K562 (cell line): Measurements from ENCODE around the gene RASGRP4. TPM values are rescaled to one million over a fixed set of nuclear protein-coding genes. Genes with fewer than 3 reads are reported as not detected.

Experiments
- CBFA2T2 ChIP-seq: fragments of 450-650 bp; conservative IDR thresholded peaks from 2 replicates; pipeline ENCODE4 v1.6.1; 2017; ENCODE audit warnings: mild to moderate bottlenecking
- NFYB ChIP-seq: IDR thresholded peaks from 2 replicates; pipeline ENCODE4 v1.6.1; 2011; ENCODE audit warnings: mild to moderate bottlenecking, moderate library complexity; ENCODE audit not compliant: insufficient read length; ENCODE audit errors: extremely low read depth
- SRSF1 ChIP-seq: fragments of 200-400 bp; formaldehyde crosslinking; IDR thresholded peaks from 2 replicates; pipeline ENCODE4 v1.6.1; 2017; ENCODE audit warnings: mild to moderate bottlenecking, low read depth, low read length, moderate library complexity
- ZBTB17 ChIP-seq: fragments of 450-650 bp; formaldehyde crosslinking; IDR thresholded peaks from 2 replicates; pipeline ENCODE4 v1.4.0; 2020; ENCODE audit warnings: mild to moderate bottlenecking
- ZFX ChIP-seq: sonication (generic); formaldehyde crosslinking; IDR thresholded peaks from 2 replicates; pipeline ENCODE4 v1.8.0; 2022; ENCODE audit warnings: mild to moderate bottlenecking, missing genetic modification reagents, moderate library complexity
- ZNF584 ChIP-seq: fragments of 200-800 bp; sonication (Bioruptor generic); IDR thresholded peaks from 2 replicates; pipeline ENCODE4 v1.6.1; 2016; ENCODE audit warnings: low read depth, mild to moderate bottlenecking, missing genetic modification characterization, missing compliant biosample characterization
- polyA plus RNA-seq, 8 experiments: library from polyadenylated mRNA; depleted of rRNA in 4 of 8; stranded (reverse) in 5 of 8; unstranded in 3 of 8; fragments of >200 nt; fragmentation: Nextera tagmentation in 2 of 8; fragmentation: Illumina TruSeq in 1 of 8; extraction: Ambion mirVana in 2 of 8; extraction: Trizol in 1 of 8; gene quantifications; 2 replicates each; pipeline versions ENCODE4 v1.2.1 to v1.2.3, GENCODE V29; 2011 to 2014; ENCODE audit warnings: inconsistent platforms in 1 of 8, missing spikeins in 1 of 8
- total RNA-seq, 7 experiments: library from RNA; depleted of rRNA in 6 of 7; stranded (reverse); fragments of >200 nt in 6 of 7; fragmentation: Illumina TruSeq in 2 of 7; extraction: Trizol in 2 of 7; gene quantifications; 2 replicates each; pipeline versions ENCODE4 v1.2.1 to v1.2.3, GENCODE V29; 2011 to 2021; ENCODE audit warnings: low replicate concordance in 1 of 7
- TF ChIP-seq, protein P1 (sequence below), 2 experiments: IDR thresholded peaks in 1 of 2; conservative IDR thresholded peaks in 1 of 2; 2 replicates each; pipeline ENCODE4 v1.6.1; 2016; ENCODE audit warnings: low read depth in 2 of 2, mild to moderate bottlenecking in 1 of 2, missing compliant biosample characterization in 1 of 2, missing genetic modification characterization in 1 of 2, moderate library complexity in 1 of 2
- TF ChIP-seq, protein P2 (sequence below): fragments of 450-650 bp; IDR thresholded peaks from 2 replicates; pipeline ENCODE4 v1.6.1; 2016; ENCODE audit warnings: low read depth
- TF ChIP-seq, protein P3 (sequence below): sonication (generic); formaldehyde crosslinking; IDR thresholded peaks from 2 replicates; pipeline ENCODE4 v1.8.1; 2023; ENCODE audit warnings: missing genetic modification reagents, mild to moderate bottlenecking, borderline replicate concordance
- TF ChIP-seq, protein P4 (sequence below): fragments of 450-650 bp; IDR thresholded peaks from 2 replicates; pipeline ENCODE4 v1.6.1; 2016; ENCODE audit warnings: low read depth, mild to moderate bottlenecking, moderate library complexity

RASGRP4 gene
- total and polyA plus RNA-seq, 9 of the 15 experiments (the other 6 are each of a cell fraction or from before 2014, with no cell fraction given) = 0.39 to 4.6 (median 3.8) TPM

DNA sequence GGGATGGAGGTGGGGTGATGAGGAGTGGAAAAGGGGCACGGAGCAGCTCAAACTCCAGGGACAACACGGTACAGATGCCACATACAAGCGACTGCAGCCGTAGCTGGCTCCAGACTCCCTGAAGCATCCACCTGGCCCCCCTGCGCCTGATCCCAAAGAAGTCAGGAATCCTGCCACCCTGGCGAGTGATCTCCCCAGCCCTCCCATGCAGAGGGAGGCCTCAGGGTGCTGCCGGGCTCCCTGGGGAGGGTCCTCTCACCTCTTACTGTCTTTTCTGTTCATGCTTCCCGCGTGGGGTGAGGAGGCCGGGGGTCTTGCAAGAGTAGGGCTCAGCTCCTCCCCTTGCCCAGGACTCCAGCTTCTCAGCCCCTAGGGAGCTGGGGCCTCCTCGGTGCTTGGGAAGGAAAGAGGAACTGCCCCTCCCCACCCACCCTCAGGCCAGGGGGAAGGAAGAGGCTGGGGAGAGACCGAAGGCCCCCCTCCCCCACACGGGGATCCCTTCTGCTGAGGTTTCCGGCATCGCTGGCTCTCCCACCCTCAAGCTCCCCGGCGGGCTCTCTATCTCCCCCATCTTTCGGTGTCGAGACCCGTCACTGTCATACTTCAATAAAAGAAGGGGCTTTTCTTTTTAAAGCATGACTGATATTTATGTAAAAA, at the start of gene RASGRP4 (continued):
- TF ChIP-seq, protein P1, sequence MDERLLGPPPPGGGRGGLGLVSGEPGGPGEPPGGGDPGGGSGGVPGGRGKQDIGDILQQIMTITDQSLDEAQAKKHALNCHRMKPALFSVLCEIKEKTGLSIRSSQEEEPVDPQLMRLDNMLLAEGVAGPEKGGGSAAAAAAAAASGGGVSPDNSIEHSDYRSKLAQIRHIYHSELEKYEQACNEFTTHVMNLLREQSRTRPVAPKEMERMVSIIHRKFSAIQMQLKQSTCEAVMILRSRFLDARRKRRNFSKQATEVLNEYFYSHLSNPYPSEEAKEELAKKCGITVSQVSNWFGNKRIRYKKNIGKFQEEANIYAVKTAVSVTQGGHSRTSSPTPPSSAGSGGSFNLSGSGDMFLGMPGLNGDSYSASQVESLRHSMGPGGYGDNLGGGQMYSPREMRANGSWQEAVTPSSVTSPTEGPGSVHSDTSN (CRISPR knock-in tag; IDR thresholded peaks at IDR 0.05; ENCODE audit: low read depth) = no peak
- TF ChIP-seq, protein P1 (tag; conservative IDR thresholded peaks at IDR 0.05; ENCODE audit: low read depth) = no peak
- TF ChIP-seq ZNF584 (CRISPR knock-in tag) = no peak
- TF ChIP-seq CBFA2T2 = no peak
- TF ChIP-seq, protein P2, sequence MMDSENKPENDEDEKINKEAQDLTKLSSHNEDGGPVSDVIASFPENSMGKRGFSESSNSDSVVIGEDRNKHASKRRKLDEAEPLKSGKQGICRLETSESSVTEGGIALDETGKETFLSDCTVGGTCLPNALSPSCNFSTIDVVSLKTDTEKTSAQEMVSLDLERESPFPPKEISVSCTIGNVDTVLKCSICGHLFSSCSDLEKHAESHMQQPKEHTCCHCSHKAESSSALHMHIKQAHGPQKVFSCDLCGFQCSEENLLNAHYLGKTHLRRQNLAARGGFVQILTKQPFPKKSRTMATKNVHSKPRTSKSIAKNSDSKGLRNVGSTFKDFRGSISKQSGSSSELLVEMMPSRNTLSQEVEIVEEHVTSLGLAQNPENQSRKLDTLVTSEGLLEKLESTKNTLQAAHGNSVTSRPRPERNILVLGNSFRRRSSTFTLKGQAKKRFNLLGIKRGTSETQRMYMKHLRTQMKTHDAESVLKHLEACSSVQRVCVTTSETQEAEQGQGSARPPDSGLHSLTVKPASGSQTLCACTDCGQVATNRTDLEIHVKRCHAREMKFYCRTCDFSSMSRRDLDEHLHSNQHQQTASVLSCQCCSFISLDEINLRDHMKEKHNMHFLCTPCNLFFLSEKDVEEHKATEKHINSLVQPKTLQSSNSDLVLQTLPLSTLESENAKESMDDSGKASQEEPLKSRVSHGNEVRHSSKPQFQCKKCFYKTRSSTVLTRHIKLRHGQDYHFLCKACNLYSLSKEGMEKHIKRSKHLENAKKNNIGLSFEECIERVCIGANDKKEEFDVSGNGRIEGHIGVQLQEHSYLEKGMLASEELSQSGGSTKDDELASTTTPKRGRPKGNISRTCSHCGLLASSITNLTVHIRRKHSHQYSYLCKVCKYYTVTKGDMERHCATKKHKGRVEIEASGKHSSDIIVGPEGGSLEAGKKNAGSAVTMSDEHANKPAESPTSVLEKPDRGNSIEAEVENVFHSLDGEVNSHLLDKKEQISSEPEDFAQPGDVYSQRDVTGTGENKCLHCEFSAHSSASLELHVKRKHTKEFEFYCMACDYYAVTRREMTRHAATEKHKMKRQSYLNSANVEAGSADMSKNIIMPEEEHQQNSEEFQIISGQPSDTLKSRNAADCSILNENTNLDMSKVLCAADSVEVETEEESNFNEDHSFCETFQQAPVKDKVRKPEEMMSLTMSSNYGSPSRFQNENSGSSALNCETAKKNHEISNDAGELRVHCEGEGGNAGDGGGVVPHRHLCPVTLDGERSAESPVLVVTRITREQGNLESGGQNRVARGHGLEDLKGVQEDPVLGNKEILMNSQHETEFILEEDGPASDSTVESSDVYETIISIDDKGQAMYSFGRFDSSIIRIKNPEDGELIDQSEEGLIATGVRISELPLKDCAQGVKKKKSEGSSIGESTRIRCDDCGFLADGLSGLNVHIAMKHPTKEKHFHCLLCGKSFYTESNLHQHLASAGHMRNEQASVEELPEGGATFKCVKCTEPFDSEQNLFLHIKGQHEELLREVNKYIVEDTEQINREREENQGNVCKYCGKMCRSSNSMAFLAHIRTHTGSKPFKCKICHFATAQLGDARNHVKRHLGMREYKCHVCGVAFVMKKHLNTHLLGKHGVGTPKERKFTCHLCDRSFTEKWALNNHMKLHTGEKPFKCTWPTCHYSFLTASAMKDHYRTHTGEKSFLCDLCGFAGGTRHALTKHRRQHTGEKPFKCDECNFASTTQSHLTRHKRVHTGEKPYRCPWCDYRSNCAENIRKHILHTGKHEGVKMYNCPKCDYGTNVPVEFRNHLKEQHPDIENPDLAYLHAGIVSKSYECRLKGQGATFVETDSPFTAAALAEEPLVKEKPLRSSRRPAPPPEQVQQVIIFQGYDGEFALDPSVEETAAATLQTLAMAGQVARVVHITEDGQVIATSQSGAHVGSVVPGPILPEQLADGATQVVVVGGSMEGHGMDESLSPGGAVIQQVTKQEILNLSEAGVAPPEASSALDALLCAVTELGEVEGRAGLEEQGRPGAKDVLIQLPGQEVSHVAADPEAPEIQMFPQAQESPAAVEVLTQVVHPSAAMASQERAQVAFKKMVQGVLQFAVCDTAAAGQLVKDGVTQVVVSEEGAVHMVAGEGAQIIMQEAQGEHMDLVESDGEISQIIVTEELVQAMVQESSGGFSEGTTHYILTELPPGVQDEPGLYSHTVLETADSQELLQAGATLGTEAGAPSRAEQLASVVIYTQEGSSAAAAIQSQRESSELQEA = no peak
- TF ChIP-seq, protein P3, sequence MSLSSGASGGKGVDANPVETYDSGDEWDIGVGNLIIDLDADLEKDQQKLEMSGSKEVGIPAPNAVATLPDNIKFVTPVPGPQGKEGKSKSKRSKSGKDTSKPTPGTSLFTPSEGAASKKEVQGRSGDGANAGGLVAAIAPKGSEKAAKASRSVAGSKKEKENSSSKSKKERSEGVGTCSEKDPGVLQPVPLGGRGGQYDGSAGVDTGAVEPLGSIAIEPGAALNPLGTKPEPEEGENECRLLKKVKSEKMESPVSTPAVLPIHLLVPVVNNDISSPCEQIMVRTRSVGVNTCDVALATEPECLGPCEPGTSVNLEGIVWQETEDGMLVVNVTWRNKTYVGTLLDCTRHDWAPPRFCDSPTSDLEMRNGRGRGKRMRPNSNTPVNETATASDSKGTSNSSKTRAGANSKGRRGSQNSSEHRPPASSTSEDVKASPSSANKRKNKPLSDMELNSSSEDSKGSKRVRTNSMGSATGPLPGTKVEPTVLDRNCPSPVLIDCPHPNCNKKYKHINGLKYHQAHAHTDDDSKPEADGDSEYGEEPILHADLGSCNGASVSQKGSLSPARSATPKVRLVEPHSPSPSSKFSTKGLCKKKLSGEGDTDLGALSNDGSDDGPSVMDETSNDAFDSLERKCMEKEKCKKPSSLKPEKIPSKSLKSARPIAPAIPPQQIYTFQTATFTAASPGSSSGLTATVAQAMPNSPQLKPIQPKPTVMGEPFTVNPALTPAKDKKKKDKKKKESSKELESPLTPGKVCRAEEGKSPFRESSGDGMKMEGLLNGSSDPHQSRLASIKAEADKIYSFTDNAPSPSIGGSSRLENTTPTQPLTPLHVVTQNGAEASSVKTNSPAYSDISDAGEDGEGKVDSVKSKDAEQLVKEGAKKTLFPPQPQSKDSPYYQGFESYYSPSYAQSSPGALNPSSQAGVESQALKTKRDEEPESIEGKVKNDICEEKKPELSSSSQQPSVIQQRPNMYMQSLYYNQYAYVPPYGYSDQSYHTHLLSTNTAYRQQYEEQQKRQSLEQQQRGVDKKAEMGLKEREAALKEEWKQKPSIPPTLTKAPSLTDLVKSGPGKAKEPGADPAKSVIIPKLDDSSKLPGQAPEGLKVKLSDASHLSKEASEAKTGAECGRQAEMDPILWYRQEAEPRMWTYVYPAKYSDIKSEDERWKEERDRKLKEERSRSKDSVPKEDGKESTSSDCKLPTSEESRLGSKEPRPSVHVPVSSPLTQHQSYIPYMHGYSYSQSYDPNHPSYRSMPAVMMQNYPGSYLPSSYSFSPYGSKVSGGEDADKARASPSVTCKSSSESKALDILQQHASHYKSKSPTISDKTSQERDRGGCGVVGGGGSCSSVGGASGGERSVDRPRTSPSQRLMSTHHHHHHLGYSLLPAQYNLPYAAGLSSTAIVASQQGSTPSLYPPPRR (CRISPR knock-in tag) = no peak
- TF ChIP-seq, protein P4, sequence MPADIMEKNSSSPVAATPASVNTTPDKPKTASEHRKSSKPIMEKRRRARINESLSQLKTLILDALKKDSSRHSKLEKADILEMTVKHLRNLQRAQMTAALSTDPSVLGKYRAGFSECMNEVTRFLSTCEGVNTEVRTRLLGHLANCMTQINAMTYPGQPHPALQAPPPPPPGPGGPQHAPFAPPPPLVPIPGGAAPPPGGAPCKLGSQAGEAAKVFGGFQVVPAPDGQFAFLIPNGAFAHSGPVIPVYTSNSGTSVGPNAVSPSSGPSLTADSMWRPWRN = no peak
- TF ChIP-seq SRSF1 = no peak
- TF ChIP-seq ZFX (CRISPR knock-in tag) = peak; percentile 78
- TF ChIP-seq ZBTB17 = no peak
- no peak for TF ChIP-seq NFYB
